ENCODE measurements around the gene FERMT2. TPM values are rescaled to one million over a fixed set of nuclear protein-coding genes. Genes with fewer than 3 reads are reported as not detected.

The FERMT2 gene
- total RNA-seq, 3 donors from 2014 or later (not counting 1 experiment from before 2014, with no cell fraction given) = 0.58 to 1.7 (median 0.92) TPM

GRCh38 chr14:52888839-52889838 is 61.7 kb downstream of the FERMT2 start:
- ATAC-seq = no peak
- WGBS (ENCODE audit: insufficient coverage) = 91% methylated on average over 6 of the region's 6 CpGs
- H3K4me3 Mint-ChIP-seq = no peak overlapping the region

DNA sequence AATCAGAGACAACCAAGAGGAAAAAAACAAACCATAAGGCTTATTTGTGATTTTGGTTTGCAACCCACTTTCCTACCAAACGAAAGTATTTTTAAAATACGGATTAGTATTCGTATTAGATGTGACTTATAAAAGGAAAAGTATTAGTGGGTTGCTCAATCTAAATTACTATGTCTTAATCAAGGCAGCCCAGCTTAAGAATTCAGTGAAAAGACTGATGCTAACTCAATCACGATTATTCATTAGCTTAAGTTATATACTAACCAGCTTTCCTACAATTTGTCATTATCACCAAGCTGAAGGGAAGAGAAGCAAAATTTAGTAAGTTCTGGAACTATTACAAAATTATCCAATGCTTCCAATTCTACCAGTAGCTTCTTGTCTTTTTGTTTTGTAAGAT is 62.7 kb downstream of the FERMT2 start:
- H3K4me3 Mint-ChIP-seq = no peak overlapping the region
- Histone ChIP-seq H3K4me1 (ENCODE audit: control insufficient read depth, insufficient read depth, low read length) (no peaks in the 10 kb centered on the region), H3K9me3 (ENCODE audit: control insufficient read depth, insufficient read depth, low read length) (no peaks in the 10 kb centered on the region), H3K4me3 (ENCODE audit: low read length) (no peak overlapping the region), H3K36me3 (ENCODE audit: control insufficient read depth, insufficient read depth, low read length) (no peaks in the 10 kb centered on the region), H3K27ac (ENCODE audit: low read length) (no peak overlapping the region), H3K27me3 (ENCODE audit: control insufficient read depth, insufficient read depth, low read length) (no peaks in the 10 kb centered on the region)
- intact Hi-C loops (cut with micrococcal nuclease) = no loop called here
- no peaks in the 10 kb centered on the region for H3K36me3 Mint-ChIP-seq
- no peak overlapping the region for H3K27ac Mint-ChIP-seq
- ATAC-seq (no peak), DNase-seq (no peak)
- peaks cover 0 to 2% of the 10 kb centered on the region in 2 donors for H3K27me3 Mint-ChIP-seq (ENCODE audit: low read depth in 2 of 2)
- H3K4me1 Mint-ChIP-seq = no peaks in the 10 kb centered on the region
- TF ChIP-seq, protein P1, sequence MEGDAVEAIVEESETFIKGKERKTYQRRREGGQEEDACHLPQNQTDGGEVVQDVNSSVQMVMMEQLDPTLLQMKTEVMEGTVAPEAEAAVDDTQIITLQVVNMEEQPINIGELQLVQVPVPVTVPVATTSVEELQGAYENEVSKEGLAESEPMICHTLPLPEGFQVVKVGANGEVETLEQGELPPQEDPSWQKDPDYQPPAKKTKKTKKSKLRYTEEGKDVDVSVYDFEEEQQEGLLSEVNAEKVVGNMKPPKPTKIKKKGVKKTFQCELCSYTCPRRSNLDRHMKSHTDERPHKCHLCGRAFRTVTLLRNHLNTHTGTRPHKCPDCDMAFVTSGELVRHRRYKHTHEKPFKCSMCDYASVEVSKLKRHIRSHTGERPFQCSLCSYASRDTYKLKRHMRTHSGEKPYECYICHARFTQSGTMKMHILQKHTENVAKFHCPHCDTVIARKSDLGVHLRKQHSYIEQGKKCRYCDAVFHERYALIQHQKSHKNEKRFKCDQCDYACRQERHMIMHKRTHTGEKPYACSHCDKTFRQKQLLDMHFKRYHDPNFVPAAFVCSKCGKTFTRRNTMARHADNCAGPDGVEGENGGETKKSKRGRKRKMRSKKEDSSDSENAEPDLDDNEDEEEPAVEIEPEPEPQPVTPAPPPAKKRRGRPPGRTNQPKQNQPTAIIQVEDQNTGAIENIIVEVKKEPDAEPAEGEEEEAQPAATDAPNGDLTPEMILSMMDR (IDR thresholded peaks at IDR 0.05) = no peak
- no peaks in the 10 kb centered on the region for H3K9me3 Mint-ChIP-seq
- WGBS (ENCODE audit: insufficient coverage) = 100% methylated on average over 1 of the region's 4 CpGs

More at GRCh38 chr14:52888839-52889838, 61.7 kb downstream of the FERMT2 start:
- no peak for DNase-seq
- Histone ChIP-seq H3K4me3 (ENCODE audit: low read length) (no peak overlapping the region), H3K9me3 (ENCODE audit: control insufficient read depth, insufficient read depth, low read length) (no peaks in the 10 kb centered on the region), H3K4me1 (ENCODE audit: control insufficient read depth, insufficient read depth, low read length) (no peaks in the 10 kb centered on the region), H3K27me3 (ENCODE audit: control insufficient read depth, insufficient read depth, low read length) (no peaks in the 10 kb centered on the region), H3K36me3 (ENCODE audit: control insufficient read depth, insufficient read depth, low read length) (no peaks in the 10 kb centered on the region), H3K27ac (ENCODE audit: low read length) (no peak overlapping the region)
- Mint-ChIP-seq H3K36me3 (no peaks in the 10 kb centered on the region), H3K27ac (no peak overlapping the region), H3K9me3 (no peaks in the 10 kb centered on the region), H3K4me1 (no peaks in the 10 kb centered on the region), H3K27me3 (ENCODE audit: low read depth in 2 of 2) (peaks cover 0 to 2% of the 10 kb centered on the region in 2 donors)
- TF ChIP-seq, protein P1 (IDR thresholded peaks at IDR 0.05) = no peak
- intact Hi-C loops (cut with micrococcal nuclease) = no loop called here

DNA sequence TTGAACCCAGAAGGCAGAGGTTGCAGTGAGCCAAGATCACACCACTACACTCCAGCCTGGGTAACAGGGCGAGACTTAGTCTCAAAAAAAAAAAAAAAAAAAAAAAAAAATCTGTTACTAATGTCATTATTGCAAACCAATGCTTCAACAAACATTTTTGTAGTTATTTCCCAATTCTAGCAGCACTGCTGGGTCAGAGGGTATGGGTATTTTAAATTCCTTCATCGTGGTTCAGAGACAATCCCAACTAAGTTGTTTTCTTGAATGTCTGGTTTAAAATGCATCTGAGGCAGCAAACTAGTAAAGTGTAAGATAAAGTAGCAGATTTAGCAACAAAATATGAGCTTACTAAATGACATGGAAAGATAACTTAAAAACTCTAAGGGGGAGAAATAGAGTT is 65.6 kb downstream of the FERMT2 start:
- Mint-ChIP-seq H3K4me3 (no peak overlapping the region), H3K27me3 (ENCODE audit: low read depth in 2 of 2) (no peaks in the 10 kb centered on the region), H3K9me3 (no peaks in the 10 kb centered on the region), H3K27ac (no peak overlapping the region), H3K4me1 (no peaks in the 10 kb centered on the region), H3K36me3 (no peaks in the 10 kb centered on the region)
- Histone ChIP-seq H3K4me3 (ENCODE audit: low read length) (no peak overlapping the region), H3K27me3 (ENCODE audit: control insufficient read depth, insufficient read depth, low read length) (no peaks in the 10 kb centered on the region), H3K4me1 (ENCODE audit: control insufficient read depth, insufficient read depth, low read length) (no peaks in the 10 kb centered on the region), H3K27ac (ENCODE audit: low read length) (no peak overlapping the region), H3K36me3 (ENCODE audit: control insufficient read depth, insufficient read depth, low read length) (no peaks in the 10 kb centered on the region), H3K9me3 (ENCODE audit: control insufficient read depth, insufficient read depth, low read length) (no peaks in the 10 kb centered on the region)
- ATAC-seq (no peak), DNase-seq (no peak)
- WGBS (ENCODE audit: insufficient coverage) = 71% methylated on average over 1 of the region's 2 CpGs
- intact Hi-C loops (cut with micrococcal nuclease) = no loop called here
- TF ChIP-seq, protein P1 (IDR thresholded peaks at IDR 0.05) = no peak
